HG03064 (cell line): ENCODE measurements around the gene GJA4.

Source experiments
- ATAC-seq: cut with Tn5 transposase; IDR thresholded peaks from one replicate; pipeline ENCODE4 v1.9.1; 2021; ENCODE audit warnings: low read depth; ENCODE audit not compliant: unreplicated experiment

GJA4 gene

GRCh38 chr1:34828611-34829010, 35.8 kb downstream of the GJA4 start:
- no peak for ATAC-seq

- ATAC-seq = no peak
Measured at GRCh38 chr1:34829250-34829649, 36.5 kb downstream of the GJA4 start.

GRCh38 chr1:34831721-34832246, 39.0 kb downstream of the GJA4 start:
- no peak for ATAC-seq

GRCh38 chr1:34833711-34834110, 40.9 kb downstream of the GJA4 start:
- no peak for ATAC-seq

GRCh38 chr1:34839526-34840305, 46.9 kb downstream of the GJA4 start:
- ATAC-seq = no peak

GRCh38 chr1:34840426-34840825, 47.6 kb downstream of the GJA4 start:
- ATAC-seq = no peak

- no peak for ATAC-seq
Measured at GRCh38 chr1:34842073-34842472, 49.3 kb downstream of the GJA4 start.

- ATAC-seq = no peak
Measured at GRCh38 chr1:34842952-34843371, 50.2 kb downstream of the GJA4 start.

- no peak for ATAC-seq
Measured at GRCh38 chr1:34843392-34844251, 50.8 kb downstream of the GJA4 start.

- ATAC-seq = no peak
Measured at GRCh38 chr1:34844252-34844634, 51.4 kb downstream of the GJA4 start.
